Measurements from ENCODE around the gene ACADM.

DNA sequence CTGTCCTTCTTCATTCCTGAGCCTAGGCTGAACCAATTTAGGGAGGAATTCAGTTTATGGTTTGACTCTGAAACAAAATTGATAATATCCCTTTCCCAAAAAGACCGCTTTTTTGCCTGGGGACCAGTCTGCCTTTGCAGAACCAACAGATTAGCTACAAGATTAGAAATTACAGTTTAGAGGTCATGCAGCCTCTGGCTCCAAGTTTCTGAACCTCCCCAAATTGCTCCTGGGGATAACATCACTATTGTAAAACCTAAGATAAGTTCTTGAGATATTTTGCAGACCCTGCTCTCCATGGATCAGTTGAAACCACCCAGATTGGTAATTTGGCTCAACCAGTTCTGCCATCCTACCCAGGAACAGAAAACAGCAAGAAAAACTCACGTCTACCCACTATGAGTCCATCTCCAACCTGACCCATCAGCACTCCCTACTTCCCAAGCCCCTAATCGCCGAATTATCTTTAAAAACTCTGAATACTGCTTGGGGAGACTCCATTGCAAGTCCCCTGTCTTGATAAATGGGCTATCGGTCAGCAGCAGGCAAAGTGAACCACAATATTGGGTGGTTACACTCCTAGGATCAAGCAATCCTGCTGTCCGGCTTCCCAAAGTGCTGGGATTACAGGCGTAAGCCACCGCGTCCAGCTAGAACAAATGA, 60.9 kb downstream of the ACADM start:
- TF ChIP-seq, protein P1, sequence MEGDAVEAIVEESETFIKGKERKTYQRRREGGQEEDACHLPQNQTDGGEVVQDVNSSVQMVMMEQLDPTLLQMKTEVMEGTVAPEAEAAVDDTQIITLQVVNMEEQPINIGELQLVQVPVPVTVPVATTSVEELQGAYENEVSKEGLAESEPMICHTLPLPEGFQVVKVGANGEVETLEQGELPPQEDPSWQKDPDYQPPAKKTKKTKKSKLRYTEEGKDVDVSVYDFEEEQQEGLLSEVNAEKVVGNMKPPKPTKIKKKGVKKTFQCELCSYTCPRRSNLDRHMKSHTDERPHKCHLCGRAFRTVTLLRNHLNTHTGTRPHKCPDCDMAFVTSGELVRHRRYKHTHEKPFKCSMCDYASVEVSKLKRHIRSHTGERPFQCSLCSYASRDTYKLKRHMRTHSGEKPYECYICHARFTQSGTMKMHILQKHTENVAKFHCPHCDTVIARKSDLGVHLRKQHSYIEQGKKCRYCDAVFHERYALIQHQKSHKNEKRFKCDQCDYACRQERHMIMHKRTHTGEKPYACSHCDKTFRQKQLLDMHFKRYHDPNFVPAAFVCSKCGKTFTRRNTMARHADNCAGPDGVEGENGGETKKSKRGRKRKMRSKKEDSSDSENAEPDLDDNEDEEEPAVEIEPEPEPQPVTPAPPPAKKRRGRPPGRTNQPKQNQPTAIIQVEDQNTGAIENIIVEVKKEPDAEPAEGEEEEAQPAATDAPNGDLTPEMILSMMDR (CRISPR knock-in tag; IDR thresholded peaks at IDR 0.05) = no peak
- TF ChIP-seq ZNF530 (CRISPR knock-in tag; IDR thresholded peaks at IDR 0.05; ENCODE audit: low read depth) = no peak
- TF ChIP-seq, protein P2, sequence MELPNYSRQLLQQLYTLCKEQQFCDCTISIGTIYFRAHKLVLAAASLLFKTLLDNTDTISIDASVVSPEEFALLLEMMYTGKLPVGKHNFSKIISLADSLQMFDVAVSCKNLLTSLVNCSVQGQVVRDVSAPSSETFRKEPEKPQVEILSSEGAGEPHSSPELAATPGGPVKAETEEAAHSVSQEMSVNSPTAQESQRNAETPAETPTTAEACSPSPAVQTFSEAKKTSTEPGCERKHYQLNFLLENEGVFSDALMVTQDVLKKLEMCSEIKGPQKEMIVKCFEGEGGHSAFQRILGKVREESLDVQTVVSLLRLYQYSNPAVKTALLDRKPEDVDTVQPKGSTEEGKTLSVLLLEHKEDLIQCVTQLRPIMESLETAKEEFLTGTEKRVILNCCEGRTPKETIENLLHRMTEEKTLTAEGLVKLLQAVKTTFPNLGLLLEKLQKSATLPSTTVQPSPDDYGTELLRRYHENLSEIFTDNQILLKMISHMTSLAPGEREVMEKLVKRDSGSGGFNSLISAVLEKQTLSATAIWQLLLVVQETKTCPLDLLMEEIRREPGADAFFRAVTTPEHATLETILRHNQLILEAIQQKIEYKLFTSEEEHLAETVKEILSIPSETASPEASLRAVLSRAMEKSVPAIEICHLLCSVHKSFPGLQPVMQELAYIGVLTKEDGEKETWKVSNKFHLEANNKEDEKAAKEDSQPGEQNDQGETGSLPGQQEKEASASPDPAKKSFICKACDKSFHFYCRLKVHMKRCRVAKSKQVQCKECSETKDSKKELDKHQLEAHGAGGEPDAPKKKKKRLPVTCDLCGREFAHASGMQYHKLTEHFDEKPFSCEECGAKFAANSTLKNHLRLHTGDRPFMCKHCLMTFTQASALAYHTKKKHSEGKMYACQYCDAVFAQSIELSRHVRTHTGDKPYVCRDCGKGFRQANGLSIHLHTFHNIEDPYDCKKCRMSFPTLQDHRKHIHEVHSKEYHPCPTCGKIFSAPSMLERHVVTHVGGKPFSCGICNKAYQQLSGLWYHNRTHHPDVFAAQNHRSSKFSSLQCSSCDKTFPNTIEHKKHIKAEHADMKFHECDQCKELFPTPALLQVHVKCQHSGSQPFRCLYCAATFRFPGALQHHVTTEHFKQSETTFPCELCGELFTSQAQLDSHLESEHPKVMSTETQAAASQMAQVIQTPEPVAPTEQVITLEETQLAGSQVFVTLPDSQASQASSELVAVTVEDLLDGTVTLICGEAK (IDR thresholded peaks at IDR 0.05) = no peak
- TF ChIP-seq, protein P2 (CRISPR knock-in tag; IDR thresholded peaks at IDR 0.05) = no peak
- TF ChIP-seq, protein P3, sequence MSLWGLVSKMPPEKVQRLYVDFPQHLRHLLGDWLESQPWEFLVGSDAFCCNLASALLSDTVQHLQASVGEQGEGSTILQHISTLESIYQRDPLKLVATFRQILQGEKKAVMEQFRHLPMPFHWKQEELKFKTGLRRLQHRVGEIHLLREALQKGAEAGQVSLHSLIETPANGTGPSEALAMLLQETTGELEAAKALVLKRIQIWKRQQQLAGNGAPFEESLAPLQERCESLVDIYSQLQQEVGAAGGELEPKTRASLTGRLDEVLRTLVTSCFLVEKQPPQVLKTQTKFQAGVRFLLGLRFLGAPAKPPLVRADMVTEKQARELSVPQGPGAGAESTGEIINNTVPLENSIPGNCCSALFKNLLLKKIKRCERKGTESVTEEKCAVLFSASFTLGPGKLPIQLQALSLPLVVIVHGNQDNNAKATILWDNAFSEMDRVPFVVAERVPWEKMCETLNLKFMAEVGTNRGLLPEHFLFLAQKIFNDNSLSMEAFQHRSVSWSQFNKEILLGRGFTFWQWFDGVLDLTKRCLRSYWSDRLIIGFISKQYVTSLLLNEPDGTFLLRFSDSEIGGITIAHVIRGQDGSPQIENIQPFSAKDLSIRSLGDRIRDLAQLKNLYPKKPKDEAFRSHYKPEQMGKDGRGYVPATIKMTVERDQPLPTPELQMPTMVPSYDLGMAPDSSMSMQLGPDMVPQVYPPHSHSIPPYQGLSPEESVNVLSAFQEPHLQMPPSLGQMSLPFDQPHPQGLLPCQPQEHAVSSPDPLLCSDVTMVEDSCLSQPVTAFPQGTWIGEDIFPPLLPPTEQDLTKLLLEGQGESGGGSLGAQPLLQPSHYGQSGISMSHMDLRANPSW (CRISPR knock-in tag; IDR thresholded peaks at IDR 0.05; ENCODE audit: borderline replicate concordance) = 0 out of 2 replicates have a peak, but pooled peaks have one; percentile 54
- TF ChIP-seq JUND (CRISPR knock-in tag; IDR thresholded peaks at IDR 0.05) = no peak
- TF ChIP-seq BHLHE40 (IDR thresholded peaks at IDR 0.05; ENCODE audit: low read length) = no peak
- TF ChIP-seq ZNF724P (CRISPR knock-in tag; IDR thresholded peaks at IDR 0.05; ENCODE audit: borderline replicate concordance) = no peak
- TF ChIP-seq EZH2 (conservative IDR thresholded peaks at IDR 0.05; ENCODE audit: low read depth, low read length) = no peak
- TF ChIP-seq CEBPG (CRISPR knock-in tag; IDR thresholded peaks at IDR 0.05) = no peak
- no peak for TF ChIP-seq POLR2A (IDR thresholded peaks at IDR 0.05; ENCODE audit: insufficient read depth in 1 of 2, low read depth in 2 of 2, low read length in 2 of 2)
- no peak for TF ChIP-seq ATF7 (IDR thresholded peaks at IDR 0.05)
- TF ChIP-seq ATF7 (CRISPR knock-in tag; IDR thresholded peaks at IDR 0.05) = no peak
- no peak for TF ChIP-seq HNRNPK (IDR thresholded peaks at IDR 0.05; ENCODE audit: low read depth, low read length, poor library complexity, severe bottlenecking)
- TF ChIP-seq ZKSCAN1 (IDR thresholded peaks at IDR 0.05; ENCODE audit: low read length) = no peak
